ENCODE results near the gene ZRANB3.

DNA sequence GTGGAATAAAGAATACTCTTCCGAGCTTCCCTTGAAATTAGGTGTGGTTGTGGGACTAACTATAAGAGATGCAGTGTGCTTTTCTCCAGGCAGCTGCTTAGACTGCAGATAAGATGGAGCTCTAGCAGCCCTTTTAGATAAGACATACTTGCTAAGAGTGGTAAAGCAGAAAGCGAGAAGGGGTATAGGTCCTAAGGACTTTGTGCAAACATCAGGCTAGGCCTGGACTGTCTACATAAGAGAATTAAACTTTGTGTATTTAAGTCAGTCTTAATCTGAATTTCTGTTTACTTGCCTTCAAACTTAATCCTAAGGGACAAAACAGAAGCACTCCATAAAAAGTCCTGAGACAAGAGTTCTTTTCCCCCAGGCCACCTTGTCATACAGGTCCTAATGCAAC is 260.0 kb downstream of the ZRANB3 start:
- TF ChIP-seq EZH2phosphoT487 (IDR thresholded peaks at IDR 0.05; ENCODE audit: low read length) (no peak), CTCF (IDR thresholded peaks at IDR 0.05; ENCODE audit: low read length) (no peak)

Measured in MM.1S (cell line).